Lung (tissue), 12 donors: ENCODE results near the gene SFXN5. TPM values are rescaled to one million over a fixed set of nuclear protein-coding genes. Genes with fewer than 3 reads are reported as not detected.

ENCODE experiments used
- ATAC-seq: fragments of 200-7000 bp; cut with Tn5 transposase; one replicate; pipeline ENCODE4 v1.9.1; 2020; ENCODE audit warnings: moderate number of reproducible peaks; ENCODE audit not compliant: insufficient read depth, low FRiP score
- DNase-seq, 3 donors: peaks; one replicate each; pipeline ENCODE4 v3.0.0-alpha.2; 2013 to 2017
- H3K27ac ChIP-seq, 2 donors: one replicate each; pipeline ENCODE4 v1.5.1; 2013; ENCODE audit warnings: mild to moderate bottlenecking in 2 of 2, moderate library complexity in 2 of 2, control low read depth in 1 of 2, inconsistent platforms in 1 of 2, low read depth in 1 of 2, low read length in 1 of 2
- H3K27me3 ChIP-seq, 3 donors: one replicate each; pipeline ENCODE4 v1.5.1; 2013; ENCODE audit warnings: low read length in 2 of 3; ENCODE audit not compliant: control insufficient read depth in 3 of 3, insufficient read depth in 3 of 3
- H3K36me3 ChIP-seq, 4 donors: one replicate each; pipeline ENCODE4 v1.5.1; 2013; ENCODE audit warnings: low read length in 4 of 4, mild to moderate bottlenecking in 1 of 4, moderate library complexity in 1 of 4; ENCODE audit not compliant: control insufficient read depth in 4 of 4, insufficient read depth in 4 of 4
- H3K4me1 ChIP-seq, 5 donors: one replicate each; pipeline ENCODE4 v1.5.1; 2013; ENCODE audit warnings: low read length in 5 of 5, mild to moderate bottlenecking in 2 of 5, moderate library complexity in 1 of 5; ENCODE audit not compliant: control insufficient read depth in 5 of 5, insufficient read depth in 5 of 5
- H3K4me3 ChIP-seq: one replicate; pipeline ENCODE4 v1.5.1; 2013; ENCODE audit warnings: mild to moderate bottlenecking, control low read depth, moderate library complexity
- H3K9ac ChIP-seq, 2 donors: one replicate each; pipeline ENCODE4 v1.5.1; 2013; ENCODE audit warnings: low read length in 2 of 2, control low read depth in 1 of 2; ENCODE audit not compliant: insufficient read depth in 1 of 2
- H3K9me3 ChIP-seq, 4 donors: one replicate each; pipeline ENCODE4 v1.5.1; 2013; ENCODE audit warnings: low read length in 3 of 4, mild to moderate bottlenecking in 1 of 4, moderate library complexity in 1 of 4; ENCODE audit not compliant: control insufficient read depth in 4 of 4, insufficient read depth in 3 of 4
- CTCF ChIP-seq: IDR thresholded peaks from 2 replicates; pipeline ENCODE4 v1.5.1; 2012; ENCODE audit warnings: mild to moderate bottlenecking; ENCODE audit errors: control extremely low read depth, extremely low read depth
- WGBS, 2 donors: extraction: QIAGEN DNeasy Blood & Tissue Kit; methylation state at CpG; one replicate each; pipeline ENCODE4 v1.1.7; 2013; 5-methylcytosine and 5-hydroxymethylcytosine counted together
- polyA plus RNA-seq, 2 donors: library from polyadenylated mRNA; stranded (reverse); fragments of 200-250 nt; gene quantifications; one replicate each; pipeline ENCODE4 v1.2.1, GENCODE V29; 2013
- total RNA-seq, 2 donors: library from RNA; depleted of rRNA in 1 of 2; stranded (reverse); fragments of >200 nt in 1 of 2; gene quantifications; one replicate each; pipeline ENCODE4 v1.2.1, GENCODE V29; 2014 to 2021
- donor health status: control.
- donor health status: control.
- donor health status: Bipolar disorder and iron deficiency.
- donor health status: healthy.
- donor health status: DM: yes; HTN: yes; CAD: no.

Gene SFXN5
- total and polyA plus RNA-seq, 4 donors, result 8.3 to 15.6 (median 9.6) TPM

GRCh38 chr2:72951303-72952095 lies 120.0 kb downstream of the SFXN5 start:
- DNase-seq, result peak in 1 of 3 donors; percentile 13
- ATAC-seq, result no peak

GRCh38 chr2:72950558-72951255 lies 120.8 kb downstream of the SFXN5 start:
- peaks cover 0 to 14% (median 0%) of the 10 kb centered on the region in 5 donors for H3K4me1 ChIP-seq
- ATAC-seq (no peak), DNase-seq (no peak)
- no peaks in the 10 kb centered on the region for H3K9me3 ChIP-seq
- H3K36me3 ChIP-seq, result no peaks in the 10 kb centered on the region
- no peak overlapping the region for H3K9ac ChIP-seq
- no peak overlapping the region for H3K4me3 ChIP-seq
- H3K27ac ChIP-seq, result no peak overlapping the region
- TF ChIP-seq CTCF, result no peak
- H3K27me3 ChIP-seq, result no peaks in the 10 kb centered on the region
- WGBS, 2 donors, result 89 to 93% methylated on average over 13 of the region's 13 CpGs

More at GRCh38 chr2:72951303-72952095, 120.0 kb downstream of the SFXN5 start:
- 88 to 89% methylated on average over 8 of the region's 8 CpGs for WGBS, 2 donors
- H3K27ac ChIP-seq, result no peak overlapping the region
- peaks cover 0 to 14% (median 0%) of the 10 kb centered on the region in 5 donors for H3K4me1 ChIP-seq
- no peaks in the 10 kb centered on the region for H3K36me3 ChIP-seq
- no peak for TF ChIP-seq CTCF
- H3K9me3 ChIP-seq, result no peaks in the 10 kb centered on the region
- H3K27me3 ChIP-seq, result no peaks in the 10 kb centered on the region
- no peak overlapping the region for H3K9ac ChIP-seq
- no peak overlapping the region for H3K4me3 ChIP-seq

- Histone ChIP-seq H3K9me3 (no peaks in the 10 kb centered on the region), H3K27me3 (no peaks in the 10 kb centered on the region), H3K36me3 (no peaks in the 10 kb centered on the region), H3K4me3 (no peak overlapping the region), H3K9ac (no peak overlapping the region), H3K27ac (no peak overlapping the region), H3K4me1 (peaks cover 0 to 9% (median 0%) of the 10 kb centered on the region in 5 donors)
- TF ChIP-seq CTCF, result no peak
- WGBS, 2 donors, result 93 to 97% methylated on average over 4 of the region's 4 CpGs
- no peak for DNase-seq
- no peak for ATAC-seq
Measured at GRCh38 chr2:72949642-72950041, 121.9 kb downstream of the SFXN5 start.
